Endometrial microvascular endothelial cells (primary cell): ENCODE results near the gene CA10. TPM values are rescaled to one million over a fixed set of nuclear protein-coding genes. Genes with fewer than 3 reads are reported as not detected.

Source experiments
- in situ Hi-C: cut with HindIII; loops from 2 replicates; pipeline ENCODE4 v1.10.0; 2017; ENCODE audit warnings: low sequenced_read_pairs, low pct_unique_long_range_greater_than_20kb; ENCODE audit errors: inconsistent ontology term
- total RNA-seq: library from RNA; depleted of rRNA; stranded (reverse); fragments of >200 nt; gene quantifications from one replicate; pipeline ENCODE4 v1.2.3, GENCODE V29; 2015; ENCODE audit errors: inconsistent ontology term

The CA10 gene
- total RNA-seq, 1 donor from 2014 or later: not detected

DNA sequence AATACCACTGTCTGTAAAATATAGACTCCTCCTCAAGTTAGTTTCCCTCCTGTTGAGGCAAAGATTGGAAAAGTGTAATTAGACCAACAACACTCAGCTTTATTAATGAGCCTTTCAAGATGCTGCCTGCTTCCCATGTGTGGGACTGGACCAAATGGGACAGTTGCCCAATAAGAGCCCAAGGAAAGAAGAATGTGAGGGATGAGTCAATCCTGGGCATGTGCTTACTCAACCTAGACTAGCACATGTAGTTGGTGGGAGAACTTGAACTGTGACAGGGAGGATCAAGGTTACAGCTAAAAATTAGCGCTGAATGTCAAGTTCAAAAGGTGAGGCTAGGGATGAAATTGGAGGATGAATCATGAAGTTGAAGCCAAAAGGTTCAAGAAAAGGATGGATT, 435.5 kb downstream of the CA10 start:
- in situ Hi-C loops: no loop called here

- in situ Hi-C loops: no loop called here
These were observed 436.8 kb downstream of the CA10 start for GRCh38 chr17:51721730-51722129.

DNA sequence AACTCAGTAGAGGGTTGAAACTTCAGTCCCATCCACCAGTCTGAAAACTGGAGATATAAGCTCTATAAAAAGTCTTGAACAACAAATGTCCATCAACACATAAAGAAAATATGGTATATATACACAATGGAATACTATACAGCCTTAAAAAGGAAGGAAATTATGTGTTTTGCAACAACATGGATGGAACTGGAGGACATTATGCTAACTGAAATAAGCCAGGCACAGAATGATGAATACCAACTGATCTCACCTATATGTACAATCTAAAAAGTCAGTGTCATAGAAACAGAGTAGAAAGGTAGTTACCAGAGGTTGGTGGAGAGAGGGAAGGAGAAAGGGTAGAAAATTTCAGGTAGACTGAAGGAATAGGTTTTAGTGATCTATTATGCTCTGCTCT, 438.1 kb downstream of the CA10 start:
- in situ Hi-C loops: no loop called here

DNA sequence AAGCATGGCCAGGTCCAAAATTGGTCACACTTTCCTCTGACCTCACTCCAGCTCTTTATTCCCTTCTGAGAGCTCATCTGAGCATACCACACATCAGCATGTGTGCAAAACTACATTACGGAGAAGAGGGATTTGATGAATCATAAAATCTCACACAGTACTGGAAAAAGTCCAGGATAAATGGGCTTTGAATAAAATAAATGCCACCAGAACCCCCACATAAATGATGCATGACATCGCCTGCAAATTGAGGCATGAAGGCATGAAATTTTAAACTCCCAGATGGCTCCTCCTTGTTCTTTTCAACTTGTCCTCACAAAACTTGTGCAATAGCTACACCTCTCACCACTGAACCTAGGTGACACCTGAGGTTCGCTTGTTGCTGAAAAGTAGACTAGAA, 439.5 kb downstream of the CA10 start:
- in situ Hi-C loops: no loop called here

GRCh38 chr17:51711581-51711980, 446.9 kb downstream of the CA10 start:
- in situ Hi-C loops: no loop called here

GRCh38 chr17:51710634-51710979, 447.9 kb downstream of the CA10 start:
- in situ Hi-C loops: no loop called here

DNA sequence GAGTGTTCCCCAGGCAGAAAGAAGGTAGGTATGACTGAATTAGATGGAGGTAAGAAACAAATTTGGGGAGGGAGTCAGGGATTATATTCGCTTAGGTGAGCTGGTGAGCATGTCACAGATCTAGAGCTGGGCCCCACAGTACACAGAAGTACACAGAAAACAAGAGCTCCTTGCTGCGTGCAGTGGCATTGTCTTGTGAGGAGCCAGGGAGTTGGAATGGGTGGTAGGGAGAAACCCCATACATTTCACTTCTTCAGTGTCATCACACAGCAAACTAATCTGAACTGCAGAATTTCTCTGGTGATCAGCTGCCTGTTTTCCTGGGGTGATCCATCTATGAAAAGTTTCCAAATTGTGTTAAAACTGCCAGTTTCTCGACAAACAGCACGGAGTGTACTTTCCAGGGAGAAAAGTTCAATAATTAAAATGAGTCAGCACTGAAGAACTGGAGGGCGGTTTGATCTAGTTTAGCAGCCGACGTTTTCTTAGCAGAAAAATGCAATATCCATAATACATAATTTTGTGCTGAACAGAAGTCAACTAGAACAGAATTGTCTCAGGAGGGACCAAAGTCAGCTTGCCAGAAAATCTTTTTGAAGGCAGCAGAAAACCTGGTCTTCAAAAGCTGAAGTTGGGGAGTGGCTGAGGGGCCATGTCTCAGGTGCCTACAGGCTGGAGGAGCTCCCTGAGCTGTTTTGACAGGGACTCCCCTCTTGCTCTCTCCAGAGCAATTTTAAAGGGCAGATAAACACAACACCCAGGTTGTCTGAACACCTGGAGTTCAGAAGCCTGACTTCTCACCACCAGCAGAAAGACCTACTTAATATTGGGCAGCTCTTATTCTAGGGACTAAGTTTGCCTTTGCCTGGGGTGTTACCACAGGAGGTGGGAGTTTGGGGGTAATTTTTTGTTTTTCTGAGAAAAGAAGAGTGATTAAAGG, 448.6 kb downstream of the CA10 start:
- in situ Hi-C loops: no loop called here

DNA sequence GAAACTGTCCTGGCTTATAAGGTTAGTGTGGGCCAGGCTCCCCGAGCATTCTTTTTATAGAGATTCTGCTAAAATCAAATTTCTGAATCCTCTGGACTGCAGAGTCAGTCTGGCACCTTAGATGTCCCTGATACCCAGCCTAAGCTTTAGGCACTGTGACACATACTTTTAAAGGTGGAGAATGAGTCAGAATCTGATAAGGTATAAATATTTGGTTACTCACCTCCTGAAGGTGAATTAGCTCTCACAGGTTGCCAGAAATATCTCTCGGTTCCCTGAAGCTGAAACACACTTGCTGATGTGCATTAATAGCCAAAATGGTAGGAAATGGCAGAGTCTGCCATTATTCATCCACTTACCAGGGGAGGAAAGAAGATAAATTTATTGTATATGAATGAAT, 451.3 kb downstream of the CA10 start:
- in situ Hi-C loops: no loop called here

DNA sequence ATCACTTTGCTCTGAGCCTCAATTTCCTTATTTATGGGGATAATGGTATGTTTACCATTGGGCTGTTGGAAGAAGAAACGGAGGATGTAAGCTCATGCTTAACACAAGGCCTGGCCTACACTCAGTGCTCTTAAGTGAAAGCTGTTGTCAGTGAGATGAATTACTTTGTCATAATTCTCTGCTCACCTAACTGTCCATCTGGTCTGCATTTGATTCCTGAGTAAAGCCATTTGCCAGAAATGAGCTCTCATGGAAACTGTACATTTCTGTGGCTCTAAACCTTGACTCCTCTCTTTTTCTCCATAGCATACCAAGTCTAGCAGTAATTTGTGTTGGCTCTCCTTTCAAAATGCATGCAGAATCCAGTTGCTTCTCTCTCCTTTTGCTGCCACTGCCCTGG, 452.4 kb downstream of the CA10 start:
- in situ Hi-C loops: no loop called here

DNA sequence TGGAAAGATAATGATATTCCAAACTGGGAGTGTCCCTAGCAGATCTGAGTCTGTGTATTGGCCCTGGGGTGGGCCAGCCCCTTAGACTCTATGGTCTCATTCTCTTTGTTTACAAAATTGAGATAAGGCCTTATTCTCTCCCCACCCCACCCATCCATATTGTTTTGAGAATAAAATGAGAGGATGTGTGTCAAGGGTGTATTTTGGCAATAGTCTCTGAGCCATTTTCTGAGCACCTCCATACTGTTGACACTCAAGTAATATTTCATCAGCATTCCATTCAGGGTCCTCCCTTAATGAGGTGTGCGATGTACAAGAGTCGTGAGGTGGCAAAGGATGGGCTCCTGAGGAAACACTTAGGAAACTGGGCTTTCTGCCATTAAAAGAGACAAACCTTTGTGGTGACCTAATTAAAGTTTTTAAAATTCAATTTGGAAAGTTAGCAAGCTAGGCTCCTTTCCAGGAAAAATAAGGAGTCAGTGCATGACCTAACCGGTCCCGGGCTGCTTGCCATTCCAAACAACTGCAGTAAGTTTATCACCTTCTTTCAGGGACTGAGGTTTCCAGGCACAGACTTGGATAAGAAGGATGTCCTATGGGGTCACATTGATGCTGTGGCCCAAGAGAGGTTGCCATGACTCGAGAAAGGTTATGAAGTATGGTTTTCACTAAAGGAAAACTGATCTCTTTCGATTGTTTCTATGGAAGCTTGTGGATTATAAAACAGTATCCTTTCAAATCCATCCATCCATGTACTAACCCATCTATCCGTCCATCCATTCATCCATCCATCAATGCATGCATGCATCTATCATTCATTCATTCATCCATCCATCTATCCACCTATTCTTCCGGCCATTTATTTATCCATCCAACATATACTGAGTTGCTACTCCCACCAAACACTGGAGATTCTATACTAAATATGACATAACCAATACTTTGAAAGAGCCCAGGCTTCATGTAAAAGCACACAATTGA, 454.9 kb downstream of the CA10 start:
- in situ Hi-C loops: no loop called here

DNA sequence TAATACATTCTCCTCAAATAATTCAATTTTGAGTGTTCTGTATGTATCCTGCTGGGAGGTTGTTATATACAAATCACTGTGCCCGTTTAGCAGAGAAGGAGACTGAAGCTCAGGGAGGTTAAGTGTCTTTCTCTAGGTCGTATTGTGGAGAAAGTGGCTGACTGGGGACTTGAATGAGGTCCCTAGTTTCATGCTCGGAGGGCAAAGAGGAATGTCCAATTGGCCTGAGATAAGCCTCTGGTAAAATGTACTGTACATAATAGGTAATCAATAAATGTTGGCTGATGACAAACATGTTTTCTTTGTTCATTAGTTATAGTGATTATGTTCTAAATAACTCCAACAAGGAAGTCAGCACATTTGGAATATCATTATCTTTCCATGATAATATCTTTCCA, 455.6 kb downstream of the CA10 start:
- in situ Hi-C loops: no loop called here

DNA sequence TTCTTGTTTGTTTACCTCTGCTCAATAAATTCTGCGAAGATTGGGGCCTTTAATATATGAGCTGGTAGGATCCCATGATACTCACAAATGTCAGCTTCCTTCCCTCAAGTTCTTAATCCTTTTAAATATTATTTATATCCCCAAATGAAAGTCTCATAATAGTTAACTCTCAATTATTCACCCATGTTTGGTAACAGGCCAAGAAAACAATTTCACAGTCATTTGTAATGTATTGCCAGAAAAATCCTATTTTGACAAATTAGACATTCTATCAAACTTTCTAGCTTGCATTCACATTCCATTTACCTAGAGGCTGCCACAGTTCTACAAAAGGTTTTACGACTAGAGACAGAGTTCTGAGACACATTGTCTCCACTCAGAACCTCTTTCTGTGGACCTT, 457.0 kb downstream of the CA10 start:
- in situ Hi-C loops: no loop called here

- in situ Hi-C loops: no loop called here
These were observed 458.3 kb downstream of the CA10 start for GRCh38 chr17:51700011-51700760.

- in situ Hi-C loops: no loop called here
These were observed 459.2 kb downstream of the CA10 start for GRCh38 chr17:51699303-51699702.

DNA sequence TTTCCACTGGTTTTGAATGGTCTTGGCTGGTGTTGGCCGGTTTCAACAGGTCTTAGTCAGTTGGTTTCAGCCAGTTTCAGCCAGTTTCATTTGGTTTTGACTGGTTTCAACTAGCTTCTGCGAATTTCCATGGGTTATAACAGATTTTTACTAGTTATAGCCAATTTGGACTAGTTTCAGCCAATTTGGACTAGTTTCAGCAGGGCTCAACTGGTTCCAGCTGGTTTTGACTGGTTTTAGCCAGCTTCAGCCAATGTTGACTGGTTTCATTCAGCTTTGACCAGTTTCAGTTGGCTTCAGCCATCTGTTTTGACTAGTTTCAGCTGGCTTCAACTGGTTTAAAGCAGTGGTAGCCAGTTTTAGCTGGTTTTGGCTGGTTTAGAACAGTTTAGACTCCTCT, 465.6 kb downstream of the CA10 start:
- in situ Hi-C loops: no loop called here

DNA sequence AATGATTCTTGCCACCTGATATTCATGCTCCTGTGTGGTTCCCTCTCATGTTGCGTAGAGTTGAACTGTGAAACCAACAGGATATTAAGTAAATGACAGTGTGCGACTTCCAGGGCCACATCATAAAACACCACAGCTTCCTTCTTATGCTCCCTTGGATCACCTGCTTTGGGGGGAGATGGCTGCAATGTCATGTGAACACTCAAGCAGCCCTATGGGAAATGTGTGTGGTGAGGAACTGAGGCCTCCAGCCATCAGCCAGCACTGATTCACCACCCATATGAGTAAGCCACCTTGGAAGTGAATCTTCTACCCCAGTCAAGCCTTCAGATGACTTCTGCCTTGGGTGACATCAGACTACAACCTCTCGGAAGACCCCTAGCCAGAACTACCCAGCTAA, 470.6 kb downstream of the CA10 start:
- in situ Hi-C loops: no loop called here

GRCh38 chr17:51685287-51685909, 473.1 kb downstream of the CA10 start:
- in situ Hi-C loops: no loop called here

- in situ Hi-C loops: no loop called here
These were observed 474.3 kb downstream of the CA10 start for GRCh38 chr17:51684214-51684613.

DNA sequence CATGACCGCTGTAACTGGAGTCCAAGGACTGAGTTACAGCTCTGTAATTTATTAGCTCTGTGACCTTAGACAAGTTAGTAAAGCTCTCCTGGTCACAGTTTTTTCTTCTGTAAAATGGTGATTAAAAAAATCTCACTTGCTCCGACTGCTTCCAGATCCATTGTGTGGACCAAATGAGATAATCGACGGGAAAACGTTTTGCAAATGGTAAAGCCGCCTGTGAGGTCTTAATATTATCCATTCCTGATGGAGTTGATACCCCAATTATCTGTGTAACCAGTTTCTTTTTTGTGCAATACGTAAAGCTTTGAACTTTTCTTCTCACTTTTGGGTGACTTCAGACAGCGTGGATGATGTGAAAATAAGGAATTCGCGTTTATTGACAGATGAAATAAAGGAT, 475.2 kb downstream of the CA10 start:
- in situ Hi-C loops: no loop called here
